Neural progenitor cell (in vitro differentiated cells): Measurements from ENCODE around the gene CISTR.

Experiments used
- CTCF ChIP-seq: fragments of 200-600 bp; sonication (generic); IDR thresholded peaks from 2 replicates; pipeline ENCODE4 v1.5.1; 2017; ENCODE audit warnings: antibody characterized with exemption, mild to moderate bottlenecking
- EZH2 ChIP-seq: fragments of 200-600 bp; sonication (generic); IDR thresholded peaks from 2 replicates; pipeline ENCODE4 v1.6.1; 2017; ENCODE audit warnings: antibody characterized with exemption, mild to moderate bottlenecking, moderate library complexity
- EZH2phosphoT487 ChIP-seq: fragments of 200-600 bp; sonication (generic); IDR thresholded peaks from 2 replicates; pipeline ENCODE4 v1.6.1; 2017; ENCODE audit warnings: antibody characterized with exemption

DNA sequence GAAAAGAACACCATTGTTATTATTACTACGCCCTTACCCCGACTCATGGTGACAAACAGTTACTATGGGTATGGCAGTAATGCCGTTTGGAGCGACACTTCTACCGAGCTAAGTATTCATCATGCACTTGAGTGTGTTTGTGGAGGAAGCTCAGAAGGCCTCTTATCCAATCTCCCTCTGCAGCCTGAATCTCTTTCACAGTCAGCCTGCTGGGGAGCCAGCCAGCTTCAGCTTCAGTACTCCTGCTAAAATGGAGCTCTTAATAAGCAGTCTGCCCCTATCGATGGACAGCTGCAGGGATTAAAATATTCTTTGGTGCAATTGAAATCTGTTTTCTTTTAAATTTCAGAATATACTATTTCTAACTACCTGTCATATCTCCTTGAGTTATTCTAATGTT is 51.2 kb downstream of the CISTR start:
- TF ChIP-seq CTCF (no peak), EZH2phosphoT487 (no peak), EZH2 (no peak)
